NCI-H82 treated with DMSO at 0.1 percent for 48 hours (cell line): ENCODE data around the gene PRUNE2.

ENCODE experiments used
- DNase-seq: peaks from one replicate; lab custom pipeline; 2025; ENCODE audit not compliant: unreplicated experiment; lab: John Stamatoyannopoulos, UW

Gene PRUNE2

DNA sequence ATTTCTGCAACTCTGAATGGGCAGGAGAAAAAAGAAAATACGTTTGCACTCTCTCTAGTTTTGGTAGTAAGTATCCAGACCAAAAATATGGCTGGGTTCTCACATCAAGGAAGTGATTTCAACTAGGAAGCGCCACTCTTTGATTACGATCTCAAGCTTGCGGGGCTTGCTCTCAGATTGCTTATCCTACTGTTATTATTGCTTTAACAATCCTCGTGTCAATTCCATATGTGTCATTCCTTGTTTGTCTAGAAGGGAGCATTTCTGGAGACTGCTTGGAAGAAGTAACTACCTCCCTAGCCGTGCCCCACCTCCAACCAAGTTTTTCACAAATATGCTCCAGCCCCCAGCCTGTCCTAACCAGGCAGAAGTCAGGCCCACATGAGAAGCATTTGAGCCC lies 3.5 kb downstream of the PRUNE2 start:
- no peak for DNase-seq

DNA sequence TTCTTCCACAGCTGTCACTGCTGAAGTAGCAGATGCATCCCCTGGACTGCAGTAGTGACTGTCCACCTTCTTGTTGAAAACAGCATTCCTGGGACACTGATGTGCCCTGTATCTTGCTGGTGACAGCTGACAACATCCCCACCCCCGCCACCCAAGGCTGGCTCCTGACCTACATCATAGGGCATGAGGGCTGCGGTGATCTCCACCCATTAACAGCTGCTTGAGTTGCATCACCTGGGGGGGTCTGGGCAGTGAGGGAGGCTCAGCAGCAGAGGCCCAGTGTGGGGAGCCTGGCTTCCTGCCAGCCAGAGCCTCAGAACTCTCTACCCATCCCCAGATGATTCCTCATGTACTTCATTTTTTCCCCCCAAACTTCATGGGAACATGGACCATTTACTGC lies 4.1 kb downstream of the PRUNE2 start:
- no peak for DNase-seq

DNA sequence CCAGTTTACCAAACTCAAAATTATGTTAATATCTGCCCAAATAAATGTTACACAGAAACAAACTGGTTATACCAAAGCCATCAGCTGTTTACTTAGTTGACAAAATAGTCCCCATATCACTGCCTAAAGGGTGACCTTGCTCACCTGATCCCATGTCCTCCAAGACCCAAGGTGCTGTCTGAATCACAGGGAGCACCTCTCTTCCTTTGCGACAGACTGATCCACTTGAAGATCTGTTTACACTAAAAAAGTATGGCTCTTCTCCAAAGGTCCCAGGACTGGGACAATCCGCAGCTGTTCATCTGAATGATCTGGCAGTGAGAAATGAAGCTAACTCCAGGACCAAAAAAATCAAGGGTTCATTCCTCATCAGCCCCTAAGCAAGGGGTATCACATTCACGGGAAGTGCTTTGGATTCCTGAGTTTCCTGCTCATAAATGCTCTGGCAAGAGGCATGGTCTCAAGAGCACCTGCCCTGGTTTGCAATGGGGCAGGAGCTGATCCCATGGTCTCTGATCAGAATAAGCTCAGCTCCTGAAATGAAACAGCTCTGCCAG lies 5.0 kb downstream of the PRUNE2 start:
- DNase-seq: no peak

- DNase-seq: no peak
Observed at GRCh38 chr9:76898786-76899185, 7.1 kb downstream of the PRUNE2 start.

DNA sequence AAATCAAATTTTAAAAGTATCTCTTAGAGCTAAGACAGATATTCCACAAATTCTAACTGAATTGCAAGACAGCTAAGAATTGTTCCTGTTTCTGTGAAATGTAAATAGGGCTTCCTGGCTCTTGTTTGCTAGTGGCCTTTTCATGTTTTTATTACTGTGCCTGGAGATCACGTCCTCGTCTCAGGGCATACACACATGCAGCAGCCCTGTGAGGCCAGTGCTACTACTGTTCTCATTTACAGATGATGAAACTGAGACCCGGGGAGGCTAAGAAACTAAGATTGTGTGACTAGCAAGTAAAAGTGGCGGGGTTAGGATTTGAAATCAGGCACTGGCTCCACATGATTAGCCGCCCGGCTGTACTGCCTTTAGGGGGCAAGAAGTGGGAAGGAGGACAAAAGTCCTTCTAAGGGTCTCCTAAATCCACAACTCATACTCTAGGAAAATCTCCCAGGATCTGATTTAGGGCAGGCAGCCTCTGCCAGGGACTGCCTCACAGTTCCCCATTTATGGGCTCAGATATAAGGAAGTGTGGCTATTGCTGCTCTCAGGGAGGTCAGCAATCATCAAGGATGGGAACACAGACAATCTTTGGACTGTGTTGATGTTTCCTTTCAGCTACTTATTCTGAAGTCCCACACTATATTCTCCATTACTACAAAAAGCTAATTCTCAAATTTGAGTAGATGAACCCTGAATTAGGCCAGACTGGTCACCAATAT lies 7.9 kb downstream of the PRUNE2 start:
- no peak for DNase-seq

DNA sequence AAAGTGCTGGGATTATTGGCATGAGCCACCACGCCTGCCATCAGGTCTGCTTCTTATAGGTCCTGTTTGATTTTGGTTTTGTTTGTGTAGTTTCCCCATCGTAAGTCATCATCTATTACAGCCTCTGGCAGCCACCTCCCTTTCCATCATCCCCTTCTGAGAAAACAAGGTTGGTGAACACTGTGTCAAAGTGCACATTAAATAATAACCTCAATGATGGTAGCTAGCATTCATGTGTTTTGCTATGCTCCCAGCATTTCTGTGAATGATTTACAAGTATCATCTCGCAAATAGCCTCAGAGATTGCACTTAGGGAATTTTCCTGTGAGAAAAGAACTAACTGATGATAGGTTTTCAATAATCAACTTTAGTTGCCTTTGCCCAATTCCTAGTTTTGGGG lies 9.9 kb downstream of the PRUNE2 start:
- no peak for DNase-seq

GRCh38 chr9:76895186-76895585 lies 10.7 kb downstream of the PRUNE2 start:
- DNase-seq: no peak

GRCh38 chr9:76894198-76894597 lies 11.7 kb downstream of the PRUNE2 start:
- no peak for DNase-seq

GRCh38 chr9:76893395-76893932 lies 12.4 kb downstream of the PRUNE2 start:
- DNase-seq: no peak

- no peak for DNase-seq
Observed at GRCh38 chr9:76891874-76892273, 14.0 kb downstream of the PRUNE2 start.

- DNase-seq: no peak
Observed at GRCh38 chr9:76891279-76891678, 14.6 kb downstream of the PRUNE2 start.

- DNase-seq: no peak
Observed at GRCh38 chr9:76887951-76888350, 18.0 kb downstream of the PRUNE2 start.

- DNase-seq: no peak
Observed at GRCh38 chr9:76887003-76887821, 18.7 kb downstream of the PRUNE2 start.

DNA sequence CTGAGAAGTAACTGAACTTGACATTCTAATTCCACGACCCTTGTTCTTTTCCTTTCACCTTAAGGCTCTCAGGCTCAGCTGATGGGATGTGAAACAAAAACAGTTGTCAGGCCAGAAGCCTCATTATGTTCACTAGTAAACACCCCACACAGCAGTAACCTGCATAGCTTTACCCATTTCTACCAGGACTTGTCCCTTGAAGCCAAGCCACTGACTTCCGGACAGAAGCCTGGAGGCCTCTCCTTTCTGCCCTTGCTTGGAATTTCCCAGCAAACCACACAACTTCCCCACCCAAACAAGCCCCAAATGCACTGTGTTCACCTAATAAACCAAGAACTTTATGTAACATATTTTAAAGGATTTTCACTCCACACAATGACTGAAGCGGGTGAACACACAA lies 19.6 kb downstream of the PRUNE2 start:
- DNase-seq: no peak

- DNase-seq: no peak
Observed at GRCh38 chr9:76884823-76885222, 21.1 kb downstream of the PRUNE2 start.

DNA sequence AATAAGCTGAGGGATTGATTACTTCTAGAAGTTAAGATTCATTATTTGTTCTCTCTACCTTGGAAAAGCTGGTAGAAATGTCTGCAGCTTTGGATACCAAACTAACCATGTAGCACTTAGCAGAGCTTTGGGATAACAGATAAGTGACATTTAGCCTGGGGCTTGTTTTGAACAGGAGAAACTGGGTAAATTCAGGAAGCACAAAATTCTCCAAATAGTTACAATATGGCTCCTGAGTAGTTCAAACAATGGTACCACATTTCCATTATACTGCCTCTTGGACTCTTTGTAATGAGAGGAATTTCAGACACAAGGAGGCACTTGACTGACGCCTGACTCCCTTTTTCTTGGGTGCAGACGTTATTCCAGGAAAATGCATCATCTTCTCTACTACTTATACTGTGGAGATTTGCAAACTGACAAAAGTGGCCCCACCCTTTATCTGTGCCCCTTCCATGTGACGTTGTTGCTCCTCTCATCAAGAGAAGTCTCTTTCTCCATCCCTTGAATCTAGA lies 22.5 kb downstream of the PRUNE2 start:
- no peak for DNase-seq

DNA sequence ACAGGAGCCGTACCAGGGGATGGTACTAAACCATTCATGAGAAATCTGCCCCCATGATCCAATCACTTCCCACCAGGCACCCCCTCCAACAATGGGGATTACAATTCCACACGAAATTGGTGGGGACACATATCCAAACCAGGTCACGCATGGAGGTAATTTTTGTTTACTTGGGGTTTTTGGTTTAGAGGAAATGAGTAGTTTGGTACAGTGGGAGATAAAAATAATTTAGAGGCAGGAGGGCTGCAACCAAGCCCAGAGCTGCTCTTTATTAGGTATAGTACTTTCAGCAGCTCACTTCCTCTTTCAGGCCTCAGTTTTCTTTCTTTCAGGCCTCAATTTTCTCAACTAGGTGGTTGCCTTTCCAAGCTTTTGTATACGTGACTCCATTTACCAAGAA lies 23.2 kb downstream of the PRUNE2 start:
- DNase-seq: no peak

DNA sequence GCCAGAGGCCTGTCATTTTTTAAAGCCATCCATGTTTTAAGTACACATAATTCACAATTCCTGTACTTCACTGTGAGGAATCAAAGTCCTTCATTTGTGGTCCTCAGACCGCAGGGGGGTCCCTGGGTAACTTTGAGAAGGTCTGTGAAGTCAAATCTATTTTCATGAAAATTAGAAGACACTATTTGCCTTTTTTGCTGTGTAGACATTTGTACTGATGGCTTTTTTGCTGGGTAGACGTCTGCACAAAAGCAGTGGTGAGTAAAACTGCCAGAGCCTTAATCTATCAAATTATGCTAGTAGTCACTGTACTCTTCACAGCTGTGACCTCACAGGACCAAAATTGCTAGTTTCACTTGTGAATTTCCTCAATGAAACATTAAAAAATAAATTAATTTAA lies 25.7 kb downstream of the PRUNE2 start:
- DNase-seq: no peak

DNA sequence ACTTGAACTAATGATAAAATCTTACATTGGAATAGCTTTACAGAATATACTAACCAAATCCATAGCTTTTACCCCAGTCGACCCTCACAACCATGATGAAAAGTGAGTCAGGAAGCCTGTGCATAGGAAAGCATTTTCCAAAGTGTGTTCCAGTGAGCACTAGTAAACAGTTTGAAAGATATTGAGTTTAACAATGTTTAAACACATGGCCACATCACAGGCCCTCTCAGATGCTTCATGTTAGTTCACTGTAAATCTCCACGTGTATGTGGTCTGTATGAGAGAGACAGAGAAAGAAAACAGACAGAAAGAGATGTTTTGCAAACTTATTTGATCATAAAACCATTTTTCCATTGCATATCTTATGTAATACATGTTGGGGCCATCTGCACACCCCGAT lies 27.0 kb downstream of the PRUNE2 start:
- DNase-seq: no peak

DNA sequence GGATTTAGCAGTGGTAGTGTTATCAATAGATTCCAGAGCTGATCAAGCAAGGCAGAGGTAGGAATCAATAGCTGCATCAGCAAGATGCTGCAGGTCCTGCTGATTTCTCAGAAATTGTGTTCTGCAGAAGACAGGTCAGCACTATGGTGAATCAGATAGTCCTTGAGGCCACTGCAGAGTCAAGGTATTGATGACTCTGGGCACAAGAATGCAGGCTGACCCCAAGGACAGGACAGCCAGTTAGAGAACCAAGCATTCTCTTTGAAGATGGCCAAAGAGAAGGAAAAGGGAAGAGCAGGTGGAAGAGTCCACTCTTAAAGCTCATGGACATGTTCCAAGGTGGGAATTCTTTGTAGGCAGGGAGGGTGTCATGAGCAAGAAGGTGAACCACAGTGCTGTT lies 28.0 kb downstream of the PRUNE2 start:
- no peak for DNase-seq

GRCh38 chr9:76876098-76876497 lies 29.8 kb downstream of the PRUNE2 start:
- DNase-seq: no peak

DNA sequence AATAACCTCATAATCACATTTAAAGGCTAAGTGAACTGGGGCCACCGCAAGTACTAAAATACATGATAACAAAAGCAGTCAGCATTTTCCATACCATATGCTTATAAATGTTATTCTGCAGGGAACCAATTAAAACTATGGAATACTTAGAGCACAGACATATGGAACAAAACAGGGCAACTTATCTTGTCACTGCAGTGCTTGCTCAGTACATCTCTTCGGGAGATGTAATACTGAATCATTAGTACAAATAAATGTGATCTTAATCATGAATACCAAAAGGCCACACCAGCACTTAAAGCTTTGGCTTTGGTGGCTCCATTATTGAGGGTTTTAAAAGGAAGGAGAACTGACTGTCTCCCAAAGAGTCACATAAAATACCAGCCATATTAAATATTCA lies 32.1 kb downstream of the PRUNE2 start:
- no peak for DNase-seq
